Loucy (cell line): ENCODE data around the gene BCL2L13.

ENCODE experiments used
- H2AFZ ChIP-seq: fragments of 200-600 bp; sonication (generic); 2 replicates; pipeline ENCODE4 v1.6.0; 2016; ENCODE audit warnings: antibody characterized with exemption, mild to moderate bottlenecking, low read length, moderate library complexity
- H3F3A ChIP-seq: fragments of 200-600 bp; 2 replicates; pipeline ENCODE4 v1.6.0; 2016; ENCODE audit warnings: antibody characterized with exemption, low read depth, mild to moderate bottlenecking
- H3K27me3 ChIP-seq: fragments of 200-600 bp; sonication (generic); 2 replicates; pipeline ENCODE4 v1.6.1; 2014; ENCODE audit warnings: low read length, mild to moderate bottlenecking; ENCODE audit not compliant: insufficient read depth, poor library complexity, severe bottlenecking
- H3K36me3 ChIP-seq: fragments of 200-600 bp; sonication (generic); 2 replicates; pipeline ENCODE4 v1.6.1; 2016; ENCODE audit warnings: low read length; ENCODE audit not compliant: insufficient read depth
- H3K4me1 ChIP-seq: fragments of 200-600 bp; sonication (generic); 2 replicates; pipeline ENCODE4 v1.5.1; 2014; ENCODE audit warnings: low read length, mild to moderate bottlenecking; ENCODE audit not compliant: insufficient read depth, poor library complexity, severe bottlenecking
- H3K4me2 ChIP-seq: fragments of 200-600 bp; sonication (generic); 2 replicates; pipeline ENCODE4 v1.6.0; 2014; ENCODE audit warnings: antibody characterized with exemption, low read length, low read depth, mild to moderate bottlenecking; ENCODE audit not compliant: poor library complexity, severe bottlenecking
- H3K4me3 ChIP-seq: fragments of 200-600 bp; sonication (generic); 2 replicates; pipeline ENCODE4 v1.5.1; 2014; ENCODE audit warnings: low read length, mild to moderate bottlenecking, mixed read lengths; ENCODE audit not compliant: poor library complexity, severe bottlenecking
- H3K79me2 ChIP-seq: fragments of 200-600 bp; sonication (generic); 2 replicates; pipeline ENCODE4 v1.6.1; 2014; ENCODE audit warnings: low read length; ENCODE audit not compliant: insufficient read depth
- H3K9ac ChIP-seq: fragments of 200-600 bp; sonication (generic); 2 replicates; pipeline ENCODE4 v1.6.0; 2014; ENCODE audit warnings: mild to moderate bottlenecking, low read depth, low read length, moderate library complexity; ENCODE audit not compliant: poor library complexity, severe bottlenecking
- H3K9me2 ChIP-seq: fragments of 200-600 bp; sonication (generic); replicated peaks from 2 replicates; pipeline ENCODE4 v1.6.1; 2016; ENCODE audit warnings: low read depth, low read length, mixed read lengths
- H3K9me3 ChIP-seq: fragments of 200-600 bp; sonication (generic); 2 replicates; pipeline ENCODE4 v1.6.1; 2014; ENCODE audit warnings: mild to moderate bottlenecking, antibody characterized with exemption, low read length, low read depth; ENCODE audit not compliant: insufficient read depth
- H4K20me1 ChIP-seq: fragments of 200-600 bp; sonication (generic); 2 replicates; pipeline ENCODE4 v1.6.0; 2014; ENCODE audit warnings: antibody characterized with exemption, low read length, mild to moderate bottlenecking; ENCODE audit not compliant: insufficient read depth, poor library complexity, severe bottlenecking
- CTCF ChIP-seq: fragments of 200-600 bp; sonication (generic); conservative IDR thresholded peaks from 2 replicates; pipeline ENCODE4 v1.5.1; 2014; ENCODE audit warnings: mild to moderate bottlenecking, antibody characterized with exemption, low read length
- EZH2phosphoT487 ChIP-seq: fragments of 200-600 bp; IDR thresholded peaks from 2 replicates; pipeline ENCODE4 v1.6.1; 2018; ENCODE audit warnings: antibody characterized with exemption, mild to moderate bottlenecking, moderate library complexity, borderline replicate concordance

Gene BCL2L13

GRCh38 chr22:17749605-17750395 is 111.2 kb downstream of the BCL2L13 start:
- Histone ChIP-seq H3K79me2 (peaks cover 65% of the 10 kb centered on the region), H3K36me3 (peaks cover 19% of the 10 kb centered on the region; the same call in 1 of the 2 replicates), H3K9me2 (no peaks in the 10 kb centered on the region), H3K9me3 (no peaks in the 10 kb centered on the region), H3K27me3 (no peaks in the 10 kb centered on the region), H3K4me2 (no peak overlapping the region), H2AFZ (no peak overlapping the region), H3K9ac (no peak overlapping the region), H4K20me1 (peaks cover 36% of the 10 kb centered on the region), H3K4me3 (no peak overlapping the region), H3K4me1 (no peaks in the 10 kb centered on the region), H3F3A (no peaks in the 10 kb centered on the region)
- TF ChIP-seq EZH2phosphoT487 (no peak), CTCF (no peak)

- Histone ChIP-seq H4K20me1 (peaks cover 36% of the 10 kb centered on the region), H3K36me3 (peaks cover 16% of the 10 kb centered on the region; the same call in 1 of the 2 replicates), H3K79me2 (peaks cover 77% of the 10 kb centered on the region), H3F3A (no peaks in the 10 kb centered on the region), H3K4me1 (no peaks in the 10 kb centered on the region), H3K27me3 (no peaks in the 10 kb centered on the region), H3K9me3 (no peaks in the 10 kb centered on the region), H2AFZ (no peak overlapping the region), H3K9ac (no peak overlapping the region), H3K9me2 (no peaks in the 10 kb centered on the region), H3K4me3 (no peak overlapping the region), H3K4me2 (no peak overlapping the region)
- TF ChIP-seq EZH2phosphoT487 (no peak), CTCF (no peak)
Observed at GRCh38 chr22:17751596-17751995, 113.0 kb downstream of the BCL2L13 start.

- Histone ChIP-seq H3K4me2 (no peak overlapping the region), H3K9ac (no peak overlapping the region)
Observed at GRCh38 chr22:17753401-17753989, 114.9 kb downstream of the BCL2L13 start.

More at GRCh38 chr22:17753401-17753989, 114.9 kb downstream of the BCL2L13 start:
- H3F3A ChIP-seq = no peaks in the 10 kb centered on the region
- no peak for TF ChIP-seq CTCF
- TF ChIP-seq EZH2phosphoT487 = no peak
- H2AFZ ChIP-seq = no peak overlapping the region
- H4K20me1 ChIP-seq = peaks cover 41% of the 10 kb centered on the region
- H3K4me3 ChIP-seq = no peak overlapping the region
- no peaks in the 10 kb centered on the region for H3K27me3 ChIP-seq
- H3K79me2 ChIP-seq = peaks cover 90% of the 10 kb centered on the region
- H3K9me3 ChIP-seq = no peaks in the 10 kb centered on the region
- H3K4me1 ChIP-seq = no peaks in the 10 kb centered on the region
- H3K9me2 ChIP-seq = no peaks in the 10 kb centered on the region
- peaks cover 12% of the 10 kb centered on the region; the same call in 1 of the 2 replicates for H3K36me3 ChIP-seq
